GM21528 (cell line): ENCODE measurements around the gene LYRM4.
"Not testable (repeated sequence)": the region's sequence is repeated elsewhere in the genome, so short reads cannot be mapped to it uniquely, and the experiment has no call there.

Experiments used
- ATAC-seq: cut with Tn5 transposase; IDR thresholded peaks from one replicate; pipeline ENCODE4 v1.9.1; 2021; ENCODE audit warnings: mild to moderate bottlenecking, moderate library complexity; ENCODE audit not compliant: unreplicated experiment, low FRiP score

Gene LYRM4

DNA sequence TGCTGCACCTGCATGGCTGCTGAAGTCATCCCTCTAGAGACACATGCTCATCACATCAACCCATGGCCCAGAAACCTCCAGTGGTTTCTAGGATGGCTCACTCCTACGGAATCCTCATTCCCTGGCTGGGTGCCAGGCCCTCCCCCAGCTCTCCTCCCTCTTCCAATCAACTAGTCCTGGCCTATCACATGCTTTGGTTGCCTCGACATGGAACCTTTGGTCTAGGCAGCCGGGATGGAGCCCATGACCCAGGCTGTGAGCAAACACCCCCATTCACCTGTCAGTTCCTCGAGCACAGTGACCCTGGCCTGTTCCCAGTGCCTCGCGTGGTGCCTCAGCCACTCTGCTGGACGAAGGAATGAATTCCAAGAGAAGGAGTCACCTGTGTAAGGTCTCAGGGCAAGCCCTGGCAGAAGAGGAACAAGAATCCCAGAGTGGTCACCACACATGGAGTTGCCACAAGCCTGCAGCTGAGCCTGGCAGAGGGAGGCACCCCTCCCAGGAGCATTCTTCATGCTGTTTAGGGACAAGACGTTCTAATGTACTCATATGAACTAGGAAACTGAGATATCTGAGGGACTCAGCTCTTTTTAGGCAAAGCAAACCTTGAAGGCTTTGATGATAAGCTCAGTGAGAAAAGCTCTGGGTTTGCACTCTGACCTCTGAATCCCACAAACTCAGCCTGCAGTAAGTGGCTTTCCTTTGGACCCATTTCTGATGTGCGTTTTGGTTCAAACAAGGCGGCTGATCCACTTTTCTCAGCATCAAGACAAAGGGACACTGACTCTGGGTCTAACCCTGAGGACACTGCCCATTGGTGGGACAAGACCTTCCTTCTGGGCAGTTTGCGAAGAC lies 135.4 kb downstream of the LYRM4 start:
- no peak for ATAC-seq

DNA sequence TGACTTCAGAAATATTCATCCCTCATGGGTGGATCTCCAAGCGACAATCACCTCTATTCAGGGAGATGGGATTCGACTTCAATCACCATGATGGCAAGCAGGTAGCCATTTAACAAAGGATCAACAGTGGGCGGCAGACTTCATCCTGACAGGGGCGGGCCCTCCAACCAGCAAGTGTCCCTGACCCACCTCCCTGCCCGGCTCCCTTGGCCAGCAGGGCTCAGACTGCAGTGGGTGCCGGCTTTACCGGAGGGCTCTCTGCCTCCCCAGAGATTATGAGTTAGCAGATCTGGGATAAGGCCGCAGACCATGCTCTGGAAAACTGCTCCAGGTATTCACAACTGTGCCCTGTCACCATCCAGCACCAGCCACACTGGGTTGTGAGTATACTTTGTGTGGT lies 136.2 kb downstream of the LYRM4 start:
- no peak for ATAC-seq

DNA sequence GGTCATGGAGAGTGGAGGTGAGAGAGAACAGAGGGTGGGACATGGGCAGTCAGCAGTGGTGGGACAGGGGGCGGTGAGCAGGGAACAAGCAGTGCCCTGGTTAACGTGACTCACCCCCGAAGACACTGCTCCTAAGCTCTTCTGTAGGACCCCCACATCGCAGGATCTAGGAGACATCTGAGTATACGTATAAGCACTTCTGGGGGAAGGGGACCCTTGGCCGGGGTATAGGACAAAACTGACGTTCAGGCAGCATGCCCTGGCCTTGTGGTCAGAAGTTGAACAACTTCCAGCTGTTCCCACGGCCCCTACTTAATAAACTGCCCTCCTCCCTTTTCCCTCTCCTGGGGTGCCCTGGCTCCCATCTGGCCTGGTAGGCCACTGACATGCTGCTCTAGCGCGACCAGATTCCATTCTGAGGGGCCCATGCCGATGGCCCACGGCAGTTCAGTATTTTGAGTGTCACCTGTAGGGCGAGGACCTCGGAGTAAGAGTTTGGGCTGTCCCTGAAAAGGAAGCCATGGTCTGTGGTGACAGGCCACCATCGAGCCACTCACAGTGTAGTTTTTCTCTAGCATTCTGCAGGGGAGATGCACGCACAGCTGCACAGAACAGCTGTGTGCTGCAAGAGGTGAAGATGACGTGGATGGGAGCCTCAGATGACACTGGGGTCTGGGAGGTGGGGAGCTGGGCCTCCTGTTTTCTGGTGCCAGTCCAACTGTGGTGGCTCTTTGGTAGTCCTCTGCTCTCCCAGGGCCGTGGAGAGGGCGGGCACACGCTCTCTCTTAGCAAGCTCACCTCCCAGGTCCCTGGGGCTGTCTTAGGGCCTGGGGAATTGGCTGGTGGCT lies 137.2 kb downstream of the LYRM4 start:
- ATAC-seq, result no peak

DNA sequence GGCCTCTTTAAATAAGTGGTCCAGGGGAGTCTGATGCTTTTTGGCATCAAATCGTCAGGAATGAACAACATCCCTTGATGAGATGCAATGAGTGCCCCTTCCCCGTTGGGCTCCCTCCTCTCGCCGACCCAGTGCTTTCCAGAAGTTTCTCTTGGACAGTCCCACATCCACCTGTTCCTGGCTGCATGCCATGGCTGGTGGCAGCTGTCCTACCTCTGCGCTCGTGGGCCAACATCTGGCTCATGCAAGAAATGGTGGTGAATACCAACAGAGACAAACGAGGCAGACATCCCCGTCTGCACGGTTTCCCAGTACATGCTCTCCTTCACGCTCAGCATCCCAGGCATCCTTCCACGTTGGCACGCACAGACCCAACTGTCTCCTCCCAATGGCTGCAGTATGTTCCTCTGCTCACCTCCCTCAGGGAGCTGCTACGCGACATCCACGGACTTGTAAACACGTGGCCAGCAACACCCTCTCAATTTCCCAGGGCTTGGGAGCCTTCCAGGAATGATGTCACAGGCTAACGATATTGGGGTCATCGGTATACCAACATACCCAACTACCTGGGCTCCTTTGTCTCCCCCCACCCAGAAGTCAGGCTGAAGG lies 138.1 kb downstream of the LYRM4 start:
- ATAC-seq, result no peak

DNA sequence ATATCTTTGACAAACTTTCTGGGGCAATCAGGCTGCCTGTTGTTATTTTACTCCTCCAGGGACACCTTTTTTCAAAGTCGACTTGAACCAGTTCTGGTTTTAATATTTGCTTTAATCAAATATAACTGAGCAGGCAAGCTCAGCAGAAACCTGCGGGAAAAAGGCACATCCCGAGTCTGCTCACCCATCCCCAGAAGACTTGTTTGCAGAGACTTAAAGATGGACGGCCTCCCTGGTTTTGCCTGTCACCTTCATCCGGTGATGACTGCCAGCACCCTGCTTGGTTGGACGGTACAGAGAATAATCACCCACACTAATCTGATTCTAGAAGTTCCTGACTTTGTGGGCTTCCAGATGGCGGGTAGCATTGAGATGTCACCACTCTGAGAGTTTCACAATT lies 138.8 kb downstream of the LYRM4 start:
- no peak for ATAC-seq

DNA sequence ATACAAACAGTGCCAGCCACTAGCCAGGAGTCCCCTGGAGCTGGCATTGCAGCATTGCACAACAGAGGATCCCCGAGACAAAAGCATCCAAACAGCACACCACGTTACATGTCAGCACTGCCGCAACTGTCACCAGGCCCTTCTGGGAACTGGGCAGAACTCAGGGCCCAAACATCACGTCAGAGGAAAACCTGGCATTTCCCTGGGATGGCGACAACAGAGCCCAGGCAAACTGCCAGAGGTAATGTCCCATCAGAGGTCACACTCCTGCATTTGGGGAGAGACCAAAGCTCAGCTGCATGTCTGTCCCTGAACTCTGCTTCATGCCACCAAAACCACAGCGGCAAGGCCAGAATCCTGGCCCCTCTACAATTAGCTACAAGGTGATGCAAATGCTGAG lies 139.3 kb downstream of the LYRM4 start:
- ATAC-seq, result no peak

DNA sequence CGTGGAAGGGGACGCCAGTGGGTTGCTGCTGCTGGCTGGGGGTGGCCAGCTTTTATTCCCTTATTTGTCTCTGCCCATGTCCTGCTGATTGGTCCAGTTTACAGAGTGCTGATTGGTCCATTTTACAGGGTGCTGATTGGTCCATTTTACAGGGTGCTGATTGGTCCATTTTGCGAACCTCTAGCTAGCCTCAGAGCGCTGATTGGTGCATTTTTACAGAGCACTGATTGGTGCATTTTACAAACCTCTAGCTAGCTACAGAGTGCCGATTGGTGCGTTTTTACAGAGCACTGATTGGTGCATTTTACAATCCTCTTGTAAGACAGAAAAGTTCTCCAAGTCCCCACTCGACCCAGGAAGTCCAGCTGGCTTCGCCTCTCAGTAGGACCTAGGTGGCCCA lies 140.2 kb downstream of the LYRM4 start:
- not testable (repeated sequence) for ATAC-seq

DNA sequence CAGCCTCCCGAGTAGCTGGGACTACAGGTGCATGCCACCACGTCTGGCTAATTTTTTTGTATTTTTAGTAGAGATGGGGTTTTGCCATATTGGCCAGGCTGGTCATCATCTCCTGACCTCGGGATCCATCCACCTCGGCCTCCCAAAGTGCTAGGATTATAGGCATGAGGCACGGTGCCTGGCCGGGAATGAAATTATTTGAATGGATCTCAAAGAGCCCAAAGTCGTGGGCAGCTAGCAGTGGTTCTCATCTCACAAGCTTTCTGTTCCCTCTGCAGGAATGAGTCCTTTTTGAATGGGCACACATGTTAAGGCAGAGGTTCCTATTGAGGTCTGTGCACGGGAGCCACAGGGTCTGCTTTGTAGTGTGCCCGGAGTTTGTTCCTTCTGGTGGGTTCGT lies 140.7 kb downstream of the LYRM4 start:
- no peak for ATAC-seq

DNA sequence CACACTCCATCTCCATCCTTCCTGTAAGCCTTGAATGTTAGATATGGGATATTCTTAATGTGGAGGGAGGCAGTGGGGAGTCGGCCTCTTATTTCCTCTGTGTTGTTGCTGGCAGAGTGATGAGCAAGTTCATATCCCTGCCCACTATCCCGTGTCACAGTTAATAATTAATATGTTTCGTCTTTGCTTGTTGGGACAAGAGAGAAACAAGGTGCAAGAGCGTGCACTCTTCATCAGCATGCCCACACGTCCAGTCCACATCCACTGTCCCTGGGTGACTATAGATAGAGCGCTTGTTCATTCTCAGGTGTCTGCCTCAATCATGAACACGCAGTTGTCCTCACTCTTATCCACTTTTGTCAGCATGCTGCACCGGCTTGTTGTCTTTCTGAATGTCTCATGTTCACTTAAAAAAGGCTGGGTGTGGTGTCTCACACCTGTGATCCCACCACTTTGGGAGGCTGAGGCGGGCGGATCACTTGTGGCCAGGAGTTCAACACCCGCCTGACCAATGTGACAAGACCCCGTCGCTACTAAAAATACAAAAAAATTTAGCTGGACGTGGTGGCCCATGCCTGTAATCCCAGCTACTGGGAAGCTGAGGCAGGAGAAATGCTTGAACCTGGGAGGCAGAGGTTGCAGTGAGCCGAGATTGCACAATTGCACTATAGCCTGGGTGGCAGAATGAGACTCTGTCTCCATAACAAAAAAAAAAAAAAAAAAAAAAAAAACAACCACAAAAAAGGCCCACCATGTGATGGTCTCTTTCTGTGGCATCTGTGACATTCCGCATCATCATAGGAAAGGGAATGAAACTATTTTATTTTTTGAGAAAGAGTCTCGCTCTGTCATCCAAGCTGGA lies 141.4 kb downstream of the LYRM4 start:
- no peak for ATAC-seq

DNA sequence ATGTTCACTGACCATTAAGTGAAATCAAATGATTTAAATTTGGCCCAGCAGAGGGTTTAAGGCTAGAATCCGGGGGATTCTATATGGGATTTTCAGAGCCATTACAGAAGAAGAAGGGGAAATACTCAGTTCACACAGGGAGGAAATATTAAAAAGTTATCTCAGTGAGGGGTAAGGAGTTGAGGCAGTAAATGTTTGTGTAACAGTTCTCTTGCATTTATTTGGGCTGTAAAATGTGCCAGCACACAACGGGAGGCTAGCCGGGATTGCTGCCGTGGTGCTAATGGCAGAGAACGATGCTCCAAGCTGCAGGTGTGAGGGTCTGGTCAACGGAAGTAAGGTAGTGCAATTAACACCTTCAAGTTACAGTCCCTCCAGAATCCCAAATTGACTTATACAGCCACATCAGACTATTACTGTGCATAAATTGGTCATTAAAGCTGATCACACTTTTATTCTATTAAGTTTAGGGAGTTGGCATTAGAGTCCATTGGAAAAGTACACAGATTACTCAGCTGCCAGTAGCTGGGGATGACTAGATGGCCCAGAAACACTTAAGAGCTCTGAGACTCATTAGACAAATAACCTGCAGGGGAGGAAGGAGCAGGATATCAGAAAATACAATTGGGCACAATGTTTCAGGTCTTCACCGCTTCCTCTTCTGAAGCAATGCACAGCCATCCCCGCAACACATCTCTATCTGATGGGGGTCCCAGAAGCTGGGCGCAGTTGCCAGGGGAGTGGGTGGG lies 144.3 kb downstream of the LYRM4 start:
- no peak for ATAC-seq

DNA sequence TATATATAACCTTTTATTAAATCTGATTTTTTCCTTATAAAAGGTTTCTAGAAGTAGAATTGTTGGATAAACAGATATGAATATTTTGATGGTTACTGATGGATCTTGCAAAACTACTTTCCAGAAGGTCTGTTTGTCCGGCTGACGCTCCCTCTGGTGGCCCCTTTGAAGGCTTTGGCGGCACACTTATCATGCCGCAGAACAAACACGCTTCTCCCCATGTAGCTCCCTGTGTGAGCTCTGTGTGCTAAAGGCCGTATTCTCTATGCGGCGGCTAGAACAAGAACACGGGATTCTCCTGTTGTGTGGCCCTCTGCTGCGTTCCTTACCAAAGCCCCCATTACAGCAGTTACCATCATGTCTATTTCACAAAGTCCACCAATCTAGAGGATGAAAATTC lies 145.6 kb downstream of the LYRM4 start:
- no peak for ATAC-seq

DNA sequence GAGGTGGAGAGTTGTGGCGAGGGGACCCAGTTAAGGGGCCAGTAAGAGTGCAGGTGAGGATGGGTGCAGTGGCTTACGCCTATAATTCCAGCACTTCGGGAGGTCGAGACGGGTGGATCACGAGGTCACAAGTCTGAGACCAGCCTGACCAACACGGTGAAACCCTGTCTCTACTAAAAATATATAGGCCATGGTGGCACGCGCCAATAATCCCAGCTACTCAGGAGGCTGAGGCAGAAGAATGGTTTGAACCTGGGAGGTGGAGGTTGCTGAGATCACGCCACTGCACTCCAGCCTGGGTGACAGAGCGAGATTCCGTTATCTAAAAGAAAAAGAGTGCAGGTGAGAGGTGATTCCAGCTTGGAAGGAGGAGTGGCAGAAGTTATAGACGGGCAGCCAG lies 147.7 kb downstream of the LYRM4 start:
- no peak for ATAC-seq

DNA sequence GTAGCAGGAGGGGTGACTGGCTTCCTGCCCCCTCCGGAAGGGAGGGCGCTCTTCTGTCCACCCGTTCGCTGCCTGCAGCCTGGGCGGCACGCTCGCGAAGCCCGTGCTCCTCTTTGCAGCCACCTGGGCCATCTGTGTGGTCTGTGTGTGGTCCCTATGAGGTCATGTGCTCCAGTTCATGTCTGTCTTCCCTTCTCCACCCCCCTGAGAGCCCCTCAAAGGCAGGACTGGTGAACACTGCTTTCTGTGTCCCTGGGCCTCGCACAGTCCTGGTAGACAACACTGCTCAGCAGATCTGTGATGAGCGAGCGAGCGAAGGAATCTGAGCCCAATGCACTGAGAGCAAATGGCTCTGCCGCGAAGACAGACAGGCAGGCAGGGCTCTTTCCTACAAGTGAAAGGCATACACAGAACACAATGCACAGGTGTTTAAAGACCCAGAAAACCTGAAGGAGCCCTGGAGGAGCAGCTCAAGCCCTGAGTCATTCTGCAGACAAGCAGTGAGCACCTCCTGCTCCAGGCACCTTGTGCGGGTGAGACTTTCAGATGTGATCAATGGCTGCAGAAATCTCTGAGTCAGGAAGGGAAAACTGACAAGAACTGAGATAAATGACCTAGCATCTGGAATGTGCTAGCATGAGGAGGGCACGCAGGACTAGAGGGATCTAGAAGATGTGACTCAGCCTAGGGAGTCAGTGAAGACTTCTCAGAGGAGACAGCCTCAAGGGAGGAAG lies 148.5 kb downstream of the LYRM4 start:
- ATAC-seq, result no peak

DNA sequence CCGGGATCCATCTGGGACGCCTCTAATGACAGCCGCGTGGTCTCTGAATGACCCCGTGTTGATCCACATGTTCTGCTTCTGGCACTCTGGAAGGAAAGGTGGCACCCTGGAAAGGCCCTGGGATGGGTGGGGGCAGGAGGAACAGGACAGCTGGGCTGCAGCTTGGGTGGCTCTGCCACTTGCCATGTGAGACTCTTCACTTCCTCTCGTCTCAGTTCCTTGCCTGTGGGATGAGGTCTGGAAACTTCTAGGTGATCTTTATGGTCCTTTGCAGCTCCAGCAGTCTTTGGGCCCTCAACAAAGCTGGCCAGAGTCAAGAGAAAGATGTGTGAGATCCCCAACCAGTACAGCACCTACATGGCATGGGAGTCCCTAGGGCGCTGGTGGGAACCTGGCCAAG lies 149.1 kb downstream of the LYRM4 start:
- no peak for ATAC-seq

DNA sequence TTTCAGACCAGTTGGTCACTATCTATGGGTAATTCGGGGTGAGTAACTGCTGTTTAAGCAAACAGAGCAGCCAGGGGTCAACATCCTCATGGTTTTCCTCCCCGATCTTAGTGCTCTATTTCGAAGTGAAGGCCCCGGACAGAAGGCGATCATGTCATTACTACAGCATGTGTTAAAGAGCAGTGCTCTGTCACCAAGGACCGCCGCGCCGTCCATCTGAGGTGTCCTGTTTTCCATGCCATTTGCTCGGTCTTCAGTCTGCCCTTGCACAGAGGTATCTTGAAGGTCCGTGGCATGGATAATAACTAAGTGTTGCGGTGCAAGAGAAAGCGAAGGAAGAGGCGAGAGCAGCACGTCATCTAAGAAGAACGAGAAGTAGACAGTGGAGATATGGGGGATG lies 150.5 kb downstream of the LYRM4 start:
- ATAC-seq, result no peak

DNA sequence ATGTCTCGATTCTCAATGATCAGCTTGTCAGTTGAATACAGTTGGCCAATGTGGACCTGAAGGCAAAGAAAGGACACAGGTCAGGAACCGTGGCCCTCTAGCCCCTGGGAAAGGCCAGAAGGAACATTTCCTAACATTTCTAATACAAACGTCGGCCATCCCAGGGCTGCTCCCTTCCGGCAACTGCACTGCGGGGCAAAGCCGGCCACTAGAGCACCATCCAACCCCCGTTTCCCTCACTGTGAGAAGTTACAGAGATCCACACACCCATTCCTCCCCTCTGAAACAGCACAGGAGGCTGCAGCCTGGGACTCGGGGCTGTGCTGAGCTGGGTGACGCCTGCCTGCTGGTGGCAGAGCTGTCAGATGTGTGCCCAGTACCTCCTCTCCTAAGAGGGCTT lies 151.3 kb downstream of the LYRM4 start:
- no peak for ATAC-seq

DNA sequence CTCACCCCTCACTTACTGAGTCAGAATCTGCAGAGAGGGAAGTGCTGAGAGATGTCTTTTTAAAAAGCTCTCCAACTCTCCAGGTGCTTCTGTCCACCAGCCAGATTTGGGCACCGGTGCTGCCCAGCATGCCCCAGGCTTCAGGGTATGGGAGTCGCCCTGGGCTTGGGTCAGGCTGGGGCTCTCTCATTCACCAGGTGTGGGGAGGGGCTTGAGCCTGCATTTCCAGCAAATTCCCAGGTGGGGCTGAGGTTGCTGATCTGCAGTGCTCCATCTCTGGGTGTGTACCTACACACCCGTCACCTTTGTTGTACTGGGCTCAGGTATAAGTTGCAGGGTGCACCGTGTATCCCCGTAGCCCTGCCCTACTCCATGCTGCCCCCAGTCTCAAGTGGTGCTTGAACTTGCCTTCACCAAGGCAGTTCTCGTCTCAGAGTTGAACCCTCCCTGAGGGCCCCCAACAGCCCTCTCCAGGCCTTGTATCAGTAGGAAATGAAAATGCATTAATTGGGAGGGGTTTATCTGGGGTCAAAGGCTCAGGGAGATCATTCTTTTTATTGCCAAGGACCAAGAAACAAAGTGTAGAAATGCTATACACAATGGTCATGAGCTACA lies 152.1 kb downstream of the LYRM4 start:
- no peak for ATAC-seq

DNA sequence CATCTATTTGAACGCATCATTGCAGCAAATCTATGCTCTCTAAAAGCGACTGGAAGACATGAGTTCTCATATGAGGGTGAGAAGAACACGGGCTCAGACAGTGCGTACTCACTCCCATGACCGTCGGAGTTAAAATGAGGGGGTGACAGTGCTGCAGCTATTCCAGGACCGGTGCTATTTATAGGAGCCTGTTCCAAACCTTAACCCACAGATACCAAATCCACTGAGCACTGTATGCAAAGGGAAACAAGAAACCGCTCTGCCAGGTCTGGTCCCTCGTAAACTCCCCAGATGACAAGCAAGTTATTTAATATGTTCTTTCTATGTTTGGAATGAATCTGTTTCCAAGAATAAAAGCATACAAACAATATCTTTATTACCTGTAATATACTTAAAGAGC lies 152.7 kb downstream of the LYRM4 start:
- no peak for ATAC-seq

DNA sequence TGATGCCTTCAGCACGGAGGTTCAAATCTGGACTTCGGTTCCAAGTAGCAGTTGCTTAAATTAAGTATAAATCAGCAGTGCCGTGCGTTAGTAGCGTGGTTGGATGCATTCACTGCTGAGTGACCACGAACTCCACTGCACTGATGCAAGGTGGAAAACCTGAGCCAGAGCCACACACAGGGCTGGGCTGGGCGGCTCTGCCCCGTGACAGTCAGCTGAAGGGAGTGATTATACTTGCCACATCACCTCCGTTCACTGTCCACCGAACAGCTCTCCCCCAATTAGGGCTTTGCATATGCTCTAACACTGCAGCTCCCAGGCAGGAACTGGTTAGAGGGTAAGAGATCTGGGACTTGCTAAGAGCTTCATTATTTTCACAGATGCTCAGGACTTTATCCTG lies 153.4 kb downstream of the LYRM4 start:
- ATAC-seq, result no peak
